GM18520 (cell line): ENCODE data around the gene PDCD11.
"Not testable (repeated sequence)": the region's sequence is repeated elsewhere in the genome, so short reads cannot be mapped to it uniquely, and the experiment has no call there.

ENCODE experiments used
- ATAC-seq: cut with Tn5 transposase; IDR thresholded peaks from one replicate; pipeline ENCODE4 v1.9.1; 2021; ENCODE audit not compliant: unreplicated experiment

PDCD11 gene

DNA sequence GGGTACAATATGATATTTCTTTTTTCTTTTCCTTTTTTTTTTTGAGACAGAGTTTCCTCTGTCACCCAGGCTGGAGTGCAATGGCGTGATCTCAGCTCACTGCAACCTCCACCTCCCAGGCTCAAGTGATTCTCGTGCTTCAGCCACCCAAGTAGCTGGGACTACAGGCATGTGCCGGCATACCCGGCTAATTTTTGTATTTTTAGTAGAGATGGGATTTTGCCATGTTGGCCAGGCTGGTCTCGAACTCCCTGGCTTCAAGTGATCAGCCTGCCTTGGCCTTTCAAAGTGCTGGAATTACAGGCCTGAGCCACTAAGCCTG is 20.7 kb downstream of the PDCD11 start:
- not testable (repeated sequence) for ATAC-seq

DNA sequence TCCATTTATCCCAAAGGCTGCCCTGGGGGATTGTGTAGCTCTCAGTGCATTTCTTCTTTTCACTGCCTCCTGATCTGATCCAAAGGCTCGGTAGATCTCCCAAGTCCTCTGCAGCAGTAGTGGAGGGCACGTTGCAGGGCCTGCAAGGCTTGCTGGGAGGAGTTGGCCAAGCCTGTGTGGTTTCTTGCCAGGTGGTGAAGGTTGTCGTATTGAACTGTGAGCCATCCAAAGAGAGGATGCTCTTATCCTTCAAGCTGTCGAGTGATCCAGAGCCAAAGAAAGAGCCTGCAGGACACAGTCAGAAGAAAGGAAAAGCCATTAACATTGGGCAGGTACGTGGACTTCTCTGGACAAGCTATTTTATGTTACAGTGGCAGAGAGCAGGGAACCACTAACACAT is 21.2 kb downstream of the PDCD11 start:
- ATAC-seq: no peak

DNA sequence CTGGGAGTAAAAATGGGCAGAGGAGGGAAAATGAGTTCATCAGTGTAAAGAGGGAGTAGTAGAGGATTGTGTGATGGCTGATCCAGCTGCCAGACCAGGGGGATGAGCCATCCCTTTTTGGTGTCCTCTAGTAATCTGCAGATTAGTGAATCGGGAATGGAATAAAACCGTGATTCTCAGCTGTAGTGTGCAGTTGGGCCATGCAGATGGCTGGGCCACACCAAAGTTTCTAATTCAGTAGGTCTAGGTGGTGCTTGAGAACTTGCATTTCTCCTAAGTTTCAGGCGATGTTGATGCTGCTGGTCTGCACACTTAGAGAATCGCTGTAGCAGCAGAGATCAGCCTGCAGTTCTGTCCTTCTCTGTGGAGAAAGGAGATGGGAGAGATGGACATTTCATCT is 22.7 kb downstream of the PDCD11 start:
- no peak for ATAC-seq

DNA sequence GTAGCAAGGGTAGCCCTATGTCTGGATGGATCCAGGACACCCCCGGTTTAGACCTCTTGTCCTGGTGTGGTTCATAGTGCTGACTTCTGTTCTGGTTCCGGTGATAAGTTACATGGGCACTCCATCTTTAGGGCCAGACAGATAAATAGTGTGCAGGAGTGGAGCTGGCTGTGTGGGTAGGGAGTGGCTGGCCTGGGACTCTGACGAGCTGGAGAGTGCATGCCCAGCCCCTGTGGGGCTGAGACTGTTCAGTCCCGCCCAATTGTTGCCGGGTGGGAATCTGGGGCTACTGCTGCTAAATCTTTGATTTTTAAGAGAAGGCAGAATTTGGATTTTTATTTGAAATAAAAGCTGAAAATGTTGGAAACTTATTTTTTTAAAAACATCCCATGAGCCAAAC is 27.3 kb downstream of the PDCD11 start:
- no peak for ATAC-seq

DNA sequence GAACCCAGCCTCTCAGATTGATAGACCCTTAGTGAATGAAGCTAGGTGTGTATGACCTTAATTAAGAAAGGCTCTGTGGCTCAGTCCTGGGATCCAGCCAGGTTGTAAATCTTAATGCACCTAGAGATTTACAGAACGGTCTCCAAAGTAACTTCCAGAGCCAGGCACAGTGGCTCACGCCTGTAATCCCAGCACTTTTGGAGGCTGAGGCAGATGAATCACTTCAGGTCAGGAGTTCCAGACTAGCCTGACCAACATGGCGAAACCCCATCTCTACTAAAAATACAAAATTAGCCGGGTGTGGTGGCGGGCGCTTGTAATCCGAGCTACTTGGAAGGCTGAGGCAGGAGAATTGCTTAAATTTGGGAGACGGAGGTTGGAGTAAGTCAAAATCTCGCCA is 31.4 kb downstream of the PDCD11 start:
- ATAC-seq: no peak

DNA sequence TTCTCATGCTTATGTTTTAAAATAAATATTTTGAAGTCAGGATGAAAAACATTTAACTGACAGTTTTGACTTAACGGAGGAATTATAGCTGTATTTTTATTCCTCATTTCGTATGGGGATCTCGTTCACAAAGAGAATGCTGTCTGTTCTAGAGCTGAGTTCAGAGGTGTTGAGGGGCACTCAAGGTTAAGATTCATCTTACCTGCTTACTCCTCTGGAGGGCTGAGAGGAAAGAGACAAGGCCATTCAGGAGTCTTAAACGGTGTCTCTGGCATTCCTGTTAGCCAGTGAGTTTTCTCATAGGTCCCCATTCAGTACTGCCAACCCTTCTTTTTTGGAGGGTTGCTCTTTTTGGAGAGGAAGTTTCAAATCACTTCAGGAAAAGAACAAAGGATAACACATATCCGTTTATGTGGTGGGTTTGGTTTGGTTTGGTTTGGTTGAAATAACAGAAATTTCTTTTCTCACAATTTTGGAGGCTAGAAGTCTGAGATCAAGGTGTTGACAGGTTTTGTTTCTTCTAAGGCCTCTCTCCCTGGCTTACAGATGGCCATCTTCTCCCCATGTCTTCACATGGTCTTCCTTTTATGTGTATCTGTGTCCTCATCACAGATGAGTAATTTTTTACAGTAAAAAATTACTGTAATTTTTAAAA is 32.7 kb downstream of the PDCD11 start:
- ATAC-seq: no peak

DNA sequence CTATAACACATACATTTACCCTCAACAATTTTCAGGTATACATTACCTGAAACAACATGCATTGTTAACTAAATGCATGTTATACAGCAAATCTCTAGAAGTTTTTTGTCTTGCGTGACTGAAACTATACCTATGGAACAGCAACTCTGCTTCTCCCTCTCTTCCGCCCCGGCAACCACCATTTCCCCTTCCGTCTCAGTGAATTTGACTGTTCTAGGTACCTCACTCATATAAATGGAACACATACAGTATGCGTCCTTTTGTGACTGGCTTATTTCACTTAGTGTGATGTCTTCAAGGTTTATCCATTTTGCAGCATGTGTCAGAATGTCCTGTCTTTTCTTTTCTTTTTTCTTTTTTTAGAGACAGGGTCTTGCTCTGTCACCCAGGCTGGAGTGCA is 33.2 kb downstream of the PDCD11 start:
- ATAC-seq: no peak

DNA sequence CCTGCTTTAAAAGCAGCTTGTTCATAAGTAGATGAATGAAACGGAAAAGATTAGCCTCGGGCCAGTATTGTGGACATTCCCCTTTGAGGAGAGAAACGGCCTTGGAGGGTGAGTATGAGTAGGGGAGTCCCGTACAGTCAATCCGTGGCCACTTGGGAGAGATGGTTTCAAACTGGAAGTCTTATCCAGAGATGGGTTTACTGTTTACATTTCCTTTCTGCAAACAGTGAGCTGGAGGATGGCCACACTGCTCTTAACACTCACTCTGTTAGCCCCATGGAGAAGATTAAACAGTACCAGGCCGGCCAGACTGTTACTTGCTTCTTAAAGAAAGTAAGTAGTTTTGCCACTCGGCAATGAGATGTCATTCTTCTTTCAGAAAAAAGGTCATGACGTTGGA is 35.5 kb downstream of the PDCD11 start:
- ATAC-seq: no peak

DNA sequence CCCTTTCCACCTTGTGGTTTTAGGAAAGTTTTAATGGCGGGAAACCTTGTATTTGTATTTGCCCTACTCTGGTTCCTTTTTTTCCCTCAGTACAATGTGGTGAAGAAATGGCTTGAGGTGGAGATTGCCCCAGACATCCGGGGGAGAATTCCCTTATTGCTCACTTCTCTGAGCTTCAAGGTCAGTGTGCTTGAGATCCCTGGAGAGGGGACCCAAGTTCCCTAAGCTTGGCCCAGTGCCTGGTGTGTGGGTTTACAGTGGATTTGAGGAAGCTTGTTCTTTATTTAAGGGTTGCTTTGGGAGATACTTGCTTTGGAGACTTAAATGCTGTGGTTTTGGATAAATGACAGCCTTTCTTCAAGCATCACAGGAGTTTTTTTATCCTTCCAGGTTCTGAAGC is 37.4 kb downstream of the PDCD11 start:
- no peak for ATAC-seq

DNA sequence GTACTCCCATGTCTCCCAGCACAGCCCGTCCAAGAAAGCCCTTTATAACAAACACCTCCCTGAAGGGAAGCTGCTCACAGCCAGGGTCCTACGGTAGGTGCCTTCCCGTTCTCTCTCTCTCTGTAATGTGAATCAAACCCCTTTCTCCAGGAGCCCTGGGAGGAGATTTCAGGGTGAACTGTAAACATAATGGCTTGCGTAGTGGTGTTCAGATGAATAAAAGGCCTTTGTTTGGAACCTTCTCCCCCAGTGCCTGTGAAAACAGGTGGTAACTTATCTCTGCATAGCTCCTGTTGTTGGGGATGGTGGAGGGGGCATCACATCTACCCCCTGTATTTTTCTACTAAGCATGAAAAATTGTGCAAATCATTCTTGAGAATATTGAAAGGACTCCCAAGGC is 43.4 kb downstream of the PDCD11 start:
- no peak for ATAC-seq

DNA sequence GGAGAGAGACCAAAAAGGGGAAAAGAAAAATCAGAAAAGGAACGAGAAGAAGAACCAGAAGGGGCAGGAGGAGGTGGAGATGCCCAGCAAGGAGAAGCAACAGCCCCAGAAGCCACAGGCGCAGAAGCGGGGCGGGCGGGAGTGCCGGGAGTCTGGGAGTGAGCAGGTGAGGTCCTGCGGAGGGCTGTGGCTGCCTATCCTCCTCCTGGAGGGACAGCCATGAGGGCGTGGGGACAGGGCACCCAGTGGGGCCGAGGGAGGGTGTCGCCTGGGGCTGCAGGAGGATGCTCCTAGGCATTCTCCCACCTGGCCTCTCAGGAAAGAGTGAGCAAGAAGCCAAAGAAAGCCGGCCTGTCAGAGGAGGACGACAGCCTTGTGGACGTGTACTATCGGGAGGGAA is 44.0 kb downstream of the PDCD11 start:
- no peak for ATAC-seq

DNA sequence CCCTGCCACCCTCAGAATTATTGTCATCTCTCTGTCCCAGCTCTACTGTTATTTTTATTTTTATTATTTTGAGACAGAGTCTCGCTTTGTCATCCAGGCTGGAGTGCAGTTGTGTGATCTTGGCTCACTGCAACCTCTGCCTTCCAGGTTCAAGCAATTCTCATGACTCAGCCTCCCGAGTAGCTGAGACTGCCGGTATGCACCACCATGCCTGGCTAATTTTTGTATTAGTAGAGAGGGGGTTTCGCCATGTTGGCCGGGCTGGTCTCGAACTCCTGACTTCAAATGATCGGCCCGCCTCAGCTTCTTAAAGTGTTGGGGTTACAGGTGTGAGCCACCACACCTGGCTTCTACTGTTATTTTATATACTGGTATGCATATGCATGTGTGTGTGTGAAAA is 44.8 kb downstream of the PDCD11 start:
- no peak for ATAC-seq

DNA sequence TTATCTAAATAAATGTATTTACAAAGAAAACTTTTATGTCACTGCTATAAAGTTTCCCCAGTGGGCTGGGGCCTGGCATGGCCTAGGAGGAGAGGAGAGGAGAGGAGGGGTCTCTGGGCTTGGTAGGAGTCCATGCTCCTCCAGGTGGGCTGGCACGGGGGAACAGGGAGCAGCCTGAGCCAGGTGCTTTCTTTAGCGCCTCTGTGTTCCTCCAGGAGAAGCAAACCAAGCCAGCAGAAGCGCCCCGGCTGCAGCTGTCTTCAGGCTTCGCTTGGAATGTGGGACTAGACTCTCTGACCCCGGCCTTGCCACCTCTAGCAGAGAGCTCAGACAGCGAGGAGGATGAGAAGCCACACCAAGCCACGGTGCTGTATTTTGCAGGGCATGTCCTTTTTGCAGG is 45.2 kb downstream of the PDCD11 start:
- ATAC-seq: no peak

DNA sequence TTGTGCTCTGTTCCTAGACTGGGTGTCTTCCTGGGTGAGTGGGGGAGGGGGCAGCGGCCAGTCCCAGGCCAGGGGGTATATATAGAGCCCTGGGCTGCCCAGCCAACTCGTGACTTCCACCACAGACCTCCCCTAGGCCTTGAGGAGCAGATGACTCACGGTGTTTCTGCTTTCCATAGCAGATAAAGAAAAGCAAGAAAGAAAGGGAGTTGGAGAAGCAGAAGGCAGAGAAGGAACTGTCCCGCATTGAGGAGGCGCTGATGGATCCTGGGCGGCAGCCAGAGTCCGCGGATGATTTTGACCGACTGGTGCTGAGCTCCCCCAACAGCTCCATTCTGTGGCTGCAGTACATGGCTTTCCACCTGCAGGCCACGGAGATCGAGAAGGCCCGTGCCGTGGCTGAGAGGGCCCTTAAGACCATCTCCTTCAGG is 45.6 kb downstream of the PDCD11 start:
- no peak for ATAC-seq

DNA sequence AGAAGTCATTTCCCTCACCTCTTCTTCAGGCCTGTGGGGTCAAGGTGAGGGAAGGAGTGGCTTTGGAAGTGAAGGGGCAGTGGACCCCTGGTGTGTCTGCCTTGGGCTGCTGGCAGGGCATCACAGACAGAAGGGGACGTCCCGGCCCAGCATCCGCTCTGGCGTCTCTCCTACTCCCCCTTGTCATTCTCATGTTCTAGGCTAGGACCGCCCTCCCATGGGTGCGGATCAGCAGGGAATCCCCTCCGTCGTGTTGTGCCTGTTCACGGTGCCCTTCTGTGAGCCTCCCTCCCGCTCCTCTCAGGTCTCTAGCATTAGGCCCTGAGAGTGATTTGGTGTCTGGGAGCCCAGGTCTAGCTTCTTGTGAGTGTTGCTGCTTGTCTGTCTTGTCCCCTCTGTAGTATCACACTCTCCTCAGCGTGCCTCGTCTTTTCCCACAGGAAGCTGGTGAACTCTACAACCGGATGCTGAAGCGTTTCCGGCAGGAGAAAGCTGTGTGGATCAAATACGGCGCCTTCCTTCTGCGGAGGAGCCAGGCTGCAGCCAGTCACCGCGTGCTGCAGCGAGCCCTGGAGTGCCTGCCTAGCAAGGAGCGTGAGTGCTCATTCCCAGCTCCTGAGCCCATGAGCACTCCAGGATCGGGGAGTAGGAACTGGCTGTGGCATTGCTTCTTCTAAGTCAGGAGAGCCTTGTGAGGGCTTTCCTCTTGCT is 47.2 kb downstream of the PDCD11 start:
- ATAC-seq: no peak

DNA sequence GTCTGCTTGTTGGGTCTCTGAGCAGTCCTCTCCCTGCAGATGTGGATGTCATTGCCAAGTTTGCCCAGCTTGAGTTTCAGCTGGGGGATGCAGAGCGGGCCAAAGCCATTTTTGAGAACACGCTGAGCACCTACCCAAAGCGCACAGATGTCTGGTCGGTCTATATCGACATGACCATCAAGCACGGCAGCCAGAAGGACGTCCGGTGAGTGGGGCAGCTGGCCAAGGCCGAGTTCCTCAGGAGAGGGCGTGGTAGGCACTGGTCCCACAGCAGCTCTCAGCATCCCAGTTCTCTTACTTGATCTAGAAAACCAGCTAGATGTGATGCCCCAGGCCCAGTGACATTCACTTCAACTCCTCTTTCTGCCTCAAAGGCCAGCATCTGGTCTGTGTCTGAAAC is 48.1 kb downstream of the PDCD11 start:
- no peak for ATAC-seq

DNA sequence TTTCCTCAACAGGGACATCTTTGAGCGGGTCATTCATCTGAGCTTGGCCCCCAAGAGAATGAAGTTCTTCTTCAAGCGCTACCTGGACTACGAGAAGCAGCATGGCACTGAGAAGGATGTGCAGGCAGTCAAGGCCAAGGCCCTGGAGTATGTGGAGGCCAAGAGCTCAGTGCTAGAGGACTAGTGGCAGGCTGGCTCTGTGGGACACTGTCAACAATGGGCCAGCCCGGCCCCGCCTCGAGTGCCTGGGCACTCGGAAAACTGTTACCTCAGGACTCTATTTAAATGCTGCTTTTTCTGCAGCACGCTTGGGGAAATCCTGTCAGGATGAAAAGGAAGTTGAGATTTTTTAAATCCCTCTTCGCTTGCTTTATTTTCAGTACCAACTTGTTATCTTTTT is 48.9 kb downstream of the PDCD11 start:
- ATAC-seq: no peak

DNA sequence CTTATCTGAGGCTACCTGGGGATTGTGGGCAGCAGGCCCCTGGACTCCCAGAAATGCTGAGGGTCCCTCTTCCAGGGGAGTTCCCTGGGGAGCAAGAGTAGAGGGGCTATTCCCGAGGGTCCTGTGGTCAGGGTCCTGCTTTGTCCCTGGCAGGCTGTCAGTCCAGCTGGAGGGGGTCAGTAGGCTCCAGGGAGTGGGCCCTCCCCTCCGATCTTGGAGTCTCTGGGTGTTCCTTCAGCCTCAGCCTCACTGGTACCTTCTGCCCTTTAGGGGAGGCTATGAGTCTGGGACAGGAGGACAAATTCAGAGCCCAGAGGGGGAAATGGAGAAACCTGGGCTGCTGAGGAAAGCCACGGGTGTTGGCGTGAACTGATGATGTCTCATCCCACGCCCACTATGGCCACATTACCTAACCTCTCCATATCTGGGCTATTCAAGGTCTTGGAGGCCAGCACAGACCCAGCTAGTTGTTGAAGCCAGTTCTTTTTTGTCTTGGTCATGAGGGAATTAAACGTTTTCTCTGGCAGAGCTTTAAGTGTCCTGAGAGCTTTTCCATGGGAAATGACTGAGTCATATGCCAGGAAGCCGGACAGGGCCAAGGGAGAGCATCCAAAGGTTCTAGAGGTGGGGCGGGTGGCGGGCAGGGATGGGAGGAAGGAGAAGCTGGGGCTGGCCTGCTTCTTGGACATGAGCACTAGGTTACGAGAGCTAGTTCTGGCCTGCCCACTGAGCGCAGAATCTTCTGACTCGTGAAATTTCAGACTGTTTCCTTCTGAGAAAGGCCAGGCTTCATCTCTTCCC is 49.5 kb downstream of the PDCD11 start:
- ATAC-seq: no peak

DNA sequence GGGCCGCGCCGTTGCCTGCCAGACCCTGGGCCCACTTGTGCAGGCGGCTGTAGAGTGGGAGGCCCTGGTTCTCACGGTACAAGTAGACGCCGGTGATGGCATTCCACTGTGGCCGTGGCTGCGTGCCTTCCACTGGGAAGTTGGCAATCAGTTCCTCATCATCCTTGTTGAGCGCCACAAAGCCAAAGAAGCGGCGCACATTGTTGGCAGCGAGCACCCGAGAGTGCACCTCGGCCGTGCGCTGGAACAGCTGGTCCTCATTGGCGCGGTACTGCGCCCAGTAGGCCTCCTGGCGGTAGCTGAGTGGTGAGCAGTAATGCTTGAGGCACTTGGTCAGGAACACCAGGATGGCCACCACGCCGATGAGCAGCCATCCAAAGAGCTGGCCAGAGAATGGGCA is 50.8 kb downstream of the PDCD11 start:
- no peak for ATAC-seq

DNA sequence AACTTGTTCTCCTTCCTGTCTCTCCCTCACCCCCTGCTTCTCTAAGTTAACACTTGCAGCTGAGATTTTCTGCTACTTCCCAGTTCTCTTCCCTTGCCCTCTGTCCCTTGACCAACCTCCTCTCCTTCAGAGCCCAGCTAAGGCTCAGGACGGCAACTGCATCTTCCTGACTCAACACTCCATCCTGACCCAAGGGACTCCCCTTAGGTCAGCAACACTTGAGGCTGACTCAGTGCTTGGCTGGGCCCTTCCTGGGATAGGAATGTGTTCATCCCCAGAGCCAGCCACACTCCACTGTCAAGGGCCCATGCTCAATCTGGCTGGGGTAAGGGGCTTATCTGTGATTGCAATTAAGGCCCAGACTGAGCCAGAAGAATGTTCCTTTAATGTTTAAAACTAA is 52.3 kb downstream of the PDCD11 start:
- ATAC-seq: no peak

DNA sequence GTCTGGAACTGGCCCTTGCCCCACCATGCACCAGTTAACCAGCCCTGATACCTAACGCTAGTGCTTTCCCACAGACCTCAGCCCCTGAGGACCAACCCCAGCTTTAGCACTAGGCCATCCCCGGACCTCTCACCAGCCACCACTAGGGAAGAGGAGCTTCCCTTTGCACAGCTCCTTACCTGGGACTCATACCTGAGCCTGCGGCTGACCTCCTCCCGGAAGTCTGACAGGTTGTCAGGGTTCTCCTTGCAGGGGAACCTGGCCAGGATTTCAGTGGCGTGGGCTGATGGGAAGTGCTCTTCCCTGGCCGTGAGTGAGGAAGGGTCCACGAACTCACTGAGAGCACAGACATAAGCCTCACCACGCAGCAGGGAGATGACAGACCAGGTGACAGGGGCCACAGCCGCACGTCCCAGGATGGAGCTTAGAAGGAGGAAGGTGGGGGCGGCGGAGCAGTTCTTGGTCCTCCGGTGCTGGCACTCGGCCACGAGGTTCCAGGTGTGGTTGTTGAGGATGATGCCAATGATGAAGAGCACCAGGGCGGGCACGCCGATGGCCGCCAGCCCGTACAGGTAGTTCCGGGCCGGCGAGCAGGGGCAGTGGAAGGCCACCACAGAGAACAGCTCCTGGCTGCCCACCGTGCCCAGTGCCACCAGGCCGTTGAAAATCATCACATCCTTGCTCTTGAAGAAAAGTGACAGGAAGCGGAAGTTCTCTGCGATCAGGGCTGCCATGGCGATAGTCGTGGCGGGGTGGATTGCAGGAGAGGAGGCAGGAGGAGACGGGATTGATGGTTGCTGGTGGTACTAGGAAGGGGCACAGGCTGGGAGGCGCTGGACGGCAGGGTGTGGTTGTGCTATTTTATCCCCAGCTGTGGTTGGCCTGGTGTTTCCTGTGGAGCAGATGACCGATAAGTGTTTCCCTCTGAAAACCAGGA is 53.0 kb downstream of the PDCD11 start:
- ATAC-seq: no peak
